Measurements from ENCODE around the gene SMTNL2.
"Not testable (repeated sequence)": the region's sequence is repeated elsewhere in the genome, so short reads cannot be mapped to it uniquely, and the experiment has no call there.

Gene SMTNL2

GRCh38 chr17:4623249-4623648, 38.9 kb downstream of the SMTNL2 start:
- H3K4me1 Mint-ChIP-seq: no peaks in the 10 kb centered on the region
- H3K36me3 Mint-ChIP-seq: no peaks in the 10 kb centered on the region
- H3K27me3 Mint-ChIP-seq: peaks cover 32% of the 10 kb centered on the region
- no peaks in the 10 kb centered on the region for H3K9me3 Mint-ChIP-seq
- H3K4me3 Mint-ChIP-seq: no peak overlapping the region
- DNase-seq: no peak
- CTCF ChIA-PET: interaction anchor here (0.7 to 3.6 kb wide), 3 partner anchors 9 to 56 kb away, joined by 3 to 43 read pairs (median 3); no protein-coding TSS in a partner anchor
- H3K27ac Mint-ChIP-seq: no peak overlapping the region

GRCh38 chr17:4624451-4624911, 40.2 kb downstream of the SMTNL2 start:
- not testable (repeated sequence) for H3K36me3 Mint-ChIP-seq, H3K4me1 Mint-ChIP-seq, H3K4me3 Mint-ChIP-seq, H3K9me3 Mint-ChIP-seq, DNase-seq, H3K27ac Mint-ChIP-seq
- CTCF ChIA-PET: interaction anchor here (1.0 to 3.7 kb wide), 4 partner anchors 8 to 265 kb away, joined by 3 to 43 read pairs (median 18); no protein-coding TSS in a partner anchor
- H3K27me3 Mint-ChIP-seq: peaks cover 31% of the 10 kb centered on the region

- no peak overlapping the region for H3K27ac Mint-ChIP-seq
- no peaks in the 10 kb centered on the region for H3K36me3 Mint-ChIP-seq
- no peaks in the 10 kb centered on the region for H3K9me3 Mint-ChIP-seq
- no peak for DNase-seq
- H3K4me1 Mint-ChIP-seq: no peaks in the 10 kb centered on the region
- CTCF ChIA-PET: interaction anchor here (0.6 to 3.7 kb wide), 7 partner anchors 9 to 370 kb away, joined by 3 to 43 read pairs (median 3); no protein-coding TSS in a partner anchor
- H3K4me3 Mint-ChIP-seq: no peak overlapping the region
- H3K27me3 Mint-ChIP-seq: peaks cover 31% of the 10 kb centered on the region
Measured at GRCh38 chr17:4625181-4625617, 40.9 kb downstream of the SMTNL2 start.

GRCh38 chr17:4626734-4627256, 42.5 kb downstream of the SMTNL2 start:
- Mint-ChIP-seq H3K9me3 (no peaks in the 10 kb centered on the region), H3K4me1 (no peaks in the 10 kb centered on the region), H3K4me3 (no peak overlapping the region), H3K36me3 (no peaks in the 10 kb centered on the region), H3K27ac (no peak overlapping the region), H3K27me3 (peaks cover 34% of the 10 kb centered on the region)
- CTCF ChIA-PET: interaction anchor here (0.6 to 3.7 kb wide), 8 partner anchors 10 to 616 kb away, joined by 3 to 32 read pairs (median 4); no protein-coding TSS in a partner anchor
- no peak for DNase-seq

GRCh38 chr17:4631431-4631830, 47.1 kb downstream of the SMTNL2 start:
- CTCF ChIA-PET: interaction anchor here (1.0 kb wide), 1 partner anchor 8 kb away, joined by 3 read pairs; no protein-coding TSS in a partner anchor
- Mint-ChIP-seq H3K4me1 (peaks cover 10% of the 10 kb centered on the region), H3K4me3 (no peak overlapping the region), H3K27me3 (peaks cover 44% of the 10 kb centered on the region), H3K36me3 (no peaks in the 10 kb centered on the region), H3K27ac (no peak overlapping the region), H3K9me3 (no peaks in the 10 kb centered on the region)
- DNase-seq: no peak

- H3K27me3 Mint-ChIP-seq: peaks cover 49% of the 10 kb centered on the region
- CTCF ChIA-PET: interaction anchor here (1.0 kb wide), 1 partner anchor 9 kb away, joined by 3 read pairs; no protein-coding TSS in a partner anchor
Measured at GRCh38 chr17:4631836-4632580, 47.7 kb downstream of the SMTNL2 start.

GRCh38 chr17:4632581-4632920, 48.2 kb downstream of the SMTNL2 start:
- DNase-seq: no peak
- H3K27me3 Mint-ChIP-seq: peaks cover 51% of the 10 kb centered on the region
- H3K36me3 Mint-ChIP-seq: no peaks in the 10 kb centered on the region
- CTCF ChIA-PET: interaction anchor here (1.0 kb wide), 1 partner anchor 9 kb away, joined by 3 read pairs; no protein-coding TSS in a partner anchor
- no peak overlapping the region for H3K4me3 Mint-ChIP-seq
- no peak overlapping the region for H3K27ac Mint-ChIP-seq
- no peaks in the 10 kb centered on the region for H3K9me3 Mint-ChIP-seq
- peaks cover 12% of the 10 kb centered on the region for H3K4me1 Mint-ChIP-seq

More at GRCh38 chr17:4631836-4632580, 47.7 kb downstream of the SMTNL2 start:
- Mint-ChIP-seq H3K4me1 (peaks cover 12% of the 10 kb centered on the region), H3K4me3 (no peak overlapping the region), H3K36me3 (no peaks in the 10 kb centered on the region), H3K27ac (no peak overlapping the region), H3K9me3 (no peaks in the 10 kb centered on the region)
- DNase-seq: no peak

- Mint-ChIP-seq H3K36me3 (no peaks in the 10 kb centered on the region), H3K4me3 (no peak overlapping the region), H3K27me3 (peaks cover 59% of the 10 kb centered on the region), H3K4me1 (peaks cover 14% of the 10 kb centered on the region), H3K27ac (no peak overlapping the region), H3K9me3 (no peaks in the 10 kb centered on the region)
- no peak for DNase-seq
- CTCF ChIA-PET: interaction anchor here (0.7 to 0.9 kb wide), 2 partner anchors 16 to 218 kb away, joined by 3 read pairs; no protein-coding TSS in a partner anchor
Measured at GRCh38 chr17:4633643-4634042, 49.3 kb downstream of the SMTNL2 start.

- no peak for DNase-seq
- peaks cover 21% of the 10 kb centered on the region for H3K4me1 Mint-ChIP-seq
- H3K9me3 Mint-ChIP-seq: no peaks in the 10 kb centered on the region
- H3K27me3 Mint-ChIP-seq: peaks cover 69% of the 10 kb centered on the region
- CTCF ChIA-PET: no interaction called here
- H3K4me3 Mint-ChIP-seq: no peak overlapping the region
- no peak overlapping the region for H3K27ac Mint-ChIP-seq
- no peaks in the 10 kb centered on the region for H3K36me3 Mint-ChIP-seq
Measured at GRCh38 chr17:4634976-4635375, 50.6 kb downstream of the SMTNL2 start.

- DNase-seq: no peak
- H3K4me3 Mint-ChIP-seq: no peak overlapping the region
- peaks cover 77% of the 10 kb centered on the region for H3K27me3 Mint-ChIP-seq
- CTCF ChIA-PET: interaction anchor here (0.6 to 0.9 kb wide), 2 partner anchors 252 to 406 kb away, joined by 3 to 4 read pairs; no protein-coding TSS in a partner anchor
- peaks cover 26% of the 10 kb centered on the region for H3K4me1 Mint-ChIP-seq
- H3K9me3 Mint-ChIP-seq: no peaks in the 10 kb centered on the region
- no peaks in the 10 kb centered on the region for H3K36me3 Mint-ChIP-seq
- H3K27ac Mint-ChIP-seq: no peak overlapping the region
Measured at GRCh38 chr17:4635823-4636375, 51.6 kb downstream of the SMTNL2 start.

GRCh38 chr17:4636474-4637100, 52.3 kb downstream of the SMTNL2 start:
- H3K4me1 Mint-ChIP-seq: peaks cover 32% of the 10 kb centered on the region
- H3K27me3 Mint-ChIP-seq: peaks cover 83% of the 10 kb centered on the region
- H3K4me3 Mint-ChIP-seq: no peak overlapping the region
- no peaks in the 10 kb centered on the region for H3K36me3 Mint-ChIP-seq
- no peak for DNase-seq
- H3K27ac Mint-ChIP-seq: no peak overlapping the region
- H3K9me3 Mint-ChIP-seq: no peaks in the 10 kb centered on the region
- CTCF ChIA-PET: interaction anchor here (0.8 to 0.9 kb wide), 2 partner anchors 30 to 251 kb away, joined by 3 read pairs; no protein-coding TSS in a partner anchor

- H3K27ac Mint-ChIP-seq, H3K4me3 Mint-ChIP-seq, H3K36me3 Mint-ChIP-seq: not testable (repeated sequence)
Measured at GRCh38 chr17:4638766-4639165, 54.4 kb downstream of the SMTNL2 start.

GRCh38 chr17:4639301-4640059, 55.2 kb downstream of the SMTNL2 start:
- peak; percentile 67 for DNase-seq
- H3K27ac Mint-ChIP-seq: peak overlapping the region; percentile 49
- peak overlapping the region; percentile 62 for H3K4me3 Mint-ChIP-seq
- peaks cover 39% of the 10 kb centered on the region for H3K4me1 Mint-ChIP-seq
- H3K27me3 Mint-ChIP-seq: peaks cover 92% of the 10 kb centered on the region
- H3K36me3 Mint-ChIP-seq, CTCF ChIA-PET, H3K9me3 Mint-ChIP-seq: not testable (repeated sequence)

More at GRCh38 chr17:4638766-4639165, 54.4 kb downstream of the SMTNL2 start:
- Mint-ChIP-seq H3K4me1 (peaks cover 39% of the 10 kb centered on the region), H3K27me3 (peaks cover 90% of the 10 kb centered on the region)
- DNase-seq, H3K9me3 Mint-ChIP-seq, CTCF ChIA-PET: not testable (repeated sequence)
